HepG2 (cell line): Measurements from ENCODE around the gene FUZ. TPM values are rescaled to one million over a fixed set of nuclear protein-coding genes. Genes with fewer than 3 reads are reported as not detected.

Experiments
- GFI1 ChIP-seq: sonication (generic); formaldehyde crosslinking; IDR thresholded peaks from 2 replicates; pipeline ENCODE4 v1.5.0; 2020; ENCODE audit warnings: missing genetic modification reagents, mild to moderate bottlenecking, borderline replicate concordance
- NFIB ChIP-seq: sonication (generic); formaldehyde crosslinking; IDR thresholded peaks from 2 replicates; pipeline ENCODE4 v1.9.0; 2021; ENCODE audit warnings: missing genetic modification reagents, mild to moderate bottlenecking, borderline replicate concordance
- POLR2AphosphoS5 ChIP-seq: IDR thresholded peaks from 2 replicates; pipeline ENCODE4 v1.6.1; 2012; ENCODE audit warnings: low read depth, low read length
- POLR2G ChIP-seq: fragments of 200-400 bp; formaldehyde crosslinking; IDR thresholded peaks from 2 replicates; pipeline ENCODE4 v1.6.1; 2018; ENCODE audit warnings: mild to moderate bottlenecking, low read depth, low read length, moderate library complexity
- RAD51 ChIP-seq: fragments of 450-650 bp; IDR thresholded peaks from 2 replicates; pipeline ENCODE4 v1.6.1; 2016; ENCODE audit warnings: borderline replicate concordance
- RBM22 ChIP-seq: fragments of 200-400 bp; formaldehyde crosslinking; optimal IDR thresholded peaks from 2 replicates; pipeline ENCODE3; 2017; ENCODE audit warnings: mild to moderate bottlenecking, low read length, moderate library complexity
- ZNF251 ChIP-seq: sonication (generic); formaldehyde crosslinking; IDR thresholded peaks from 2 replicates; pipeline ENCODE4 v1.9.0; 2021; ENCODE audit warnings: mild to moderate bottlenecking, missing genetic modification reagents
- ZNF281 ChIP-seq: sonication (generic); formaldehyde crosslinking; IDR thresholded peaks from 2 replicates; pipeline ENCODE4 v1.4.0; 2020; ENCODE audit warnings: missing genetic modification reagents, borderline replicate concordance
- ZNF496 ChIP-seq: sonication (generic); formaldehyde crosslinking; IDR thresholded peaks from 2 replicates; pipeline ENCODE4 v1.8.1; 2023; ENCODE audit warnings: mild to moderate bottlenecking, moderate library complexity, missing genetic modification reagents; ENCODE audit not compliant: insufficient replicate concordance
- ZNF597 ChIP-seq: sonication (generic); formaldehyde crosslinking; IDR thresholded peaks from 2 replicates; pipeline ENCODE4 v1.5.0; 2020; ENCODE audit warnings: missing genetic modification reagents
- ZNF644 ChIP-seq: IDR thresholded peaks from 2 replicates; pipeline ENCODE4 v1.6.1; 2016; ENCODE audit warnings: low read depth
- ZNF713 ChIP-seq: sonication (generic); formaldehyde crosslinking; IDR thresholded peaks from 2 replicates; pipeline ENCODE4 v1.4.0; 2020; ENCODE audit warnings: mild to moderate bottlenecking, missing genetic modification reagents
- ZNF737 ChIP-seq: sonication (generic); formaldehyde crosslinking; IDR thresholded peaks from 2 replicates; pipeline ENCODE4 v1.5.0; 2020; ENCODE audit warnings: missing genetic modification reagents, mild to moderate bottlenecking, borderline replicate concordance
- ZNF749 ChIP-seq: sonication (generic); formaldehyde crosslinking; IDR thresholded peaks from 2 replicates; pipeline ENCODE4 v1.8.0; 2022; ENCODE audit warnings: mild to moderate bottlenecking, missing genetic modification reagents, moderate library complexity, borderline replicate concordance
- ZNF772 ChIP-seq: sonication (generic); formaldehyde crosslinking; IDR thresholded peaks from 2 replicates; pipeline ENCODE4 v1.5.0; 2020; ENCODE audit warnings: mild to moderate bottlenecking, missing genetic modification reagents
- ZNF775 ChIP-seq: sonication (generic); formaldehyde crosslinking; IDR thresholded peaks from 2 replicates; pipeline ENCODE4 v1.4.0; 2020; ENCODE audit warnings: missing genetic modification reagents, mild to moderate bottlenecking, moderate library complexity, borderline replicate concordance
- polyA plus RNA-seq, 8 experiments: library from polyadenylated mRNA; depleted of rRNA in 3 of 8; stranded (reverse) in 7 of 8; unstranded in 1 of 8; fragments of >200 nt; fragmentation: Illumina TruSeq in 4 of 8; extraction: Trizol in 4 of 8; gene quantifications; 2 replicates each; pipeline versions ENCODE4 v1.2.1 to v1.2.3, GENCODE V29; 2011 to 2016; ENCODE audit warnings: low read depth in 4 of 8, missing spikeins in 1 of 8, mixed read lengths in 1 of 8; ENCODE audit not compliant: insufficient read depth in 1 of 8
- total RNA-seq, 5 experiments: library from RNA; depleted of rRNA; stranded (reverse); fragments of >200 nt; fragmentation: Illumina TruSeq; extraction: Trizol; gene quantifications; 2 replicates each; pipeline ENCODE4 v1.2.3, GENCODE V29; 2016; ENCODE audit warnings: low read depth in 1 of 5
- TF ChIP-seq, protein P1 (sequence below): sonication (generic); formaldehyde crosslinking; IDR thresholded peaks from 2 replicates; pipeline ENCODE4 v1.4.0; 2020; ENCODE audit warnings: missing genetic modification reagents, mild to moderate bottlenecking, borderline replicate concordance
- TF ChIP-seq, protein P2 (sequence below): sonication (generic); formaldehyde crosslinking; IDR thresholded peaks from 2 replicates; pipeline ENCODE4 v1.4.0; 2020; ENCODE audit warnings: missing genetic modification reagents
- TF ChIP-seq, protein P3 (sequence below): sonication (generic); formaldehyde crosslinking; IDR thresholded peaks from 2 replicates; pipeline ENCODE4 v1.8.0; 2023; ENCODE audit warnings: mild to moderate bottlenecking, missing genetic modification reagents

FUZ gene
- total and polyA plus RNA-seq, 2 of the 13 experiments (the other 11 are each of a cell fraction or from before 2014, with no cell fraction given), result 0.08 TPM; not detected in 1

GRCh38 chr19:49858088-49858985, 45.2 kb upstream of the FUZ start (continued):
- no peak for TF ChIP-seq ZNF597 (CRISPR knock-in tag)
- no peak for TF ChIP-seq GFI1 (CRISPR knock-in tag)
- no peak for TF ChIP-seq ZNF496
- no peak for TF ChIP-seq ZNF713 (CRISPR knock-in tag)
- TF ChIP-seq, protein P1, sequence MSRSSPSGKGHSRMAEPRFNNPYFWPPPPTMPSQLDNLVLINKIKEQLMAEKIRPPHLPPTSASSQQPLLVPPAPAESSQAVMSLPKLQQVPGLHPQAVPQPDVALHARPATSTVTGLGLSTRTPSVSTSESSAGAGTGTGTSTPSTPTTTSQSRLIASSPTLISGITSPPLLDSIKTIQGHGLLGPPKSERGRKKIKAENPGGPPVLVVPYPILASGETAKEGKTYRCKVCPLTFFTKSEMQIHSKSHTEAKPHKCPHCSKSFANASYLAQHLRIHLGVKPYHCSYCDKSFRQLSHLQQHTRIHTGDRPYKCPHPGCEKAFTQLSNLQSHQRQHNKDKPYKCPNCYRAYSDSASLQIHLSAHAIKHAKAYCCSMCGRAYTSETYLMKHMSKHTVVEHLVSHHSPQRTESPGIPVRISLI (CRISPR knock-in tag), result no peak
- no peak for TF ChIP-seq ZNF749
- TF ChIP-seq ZNF281 (CRISPR knock-in tag), result no peak
- TF ChIP-seq, protein P2, sequence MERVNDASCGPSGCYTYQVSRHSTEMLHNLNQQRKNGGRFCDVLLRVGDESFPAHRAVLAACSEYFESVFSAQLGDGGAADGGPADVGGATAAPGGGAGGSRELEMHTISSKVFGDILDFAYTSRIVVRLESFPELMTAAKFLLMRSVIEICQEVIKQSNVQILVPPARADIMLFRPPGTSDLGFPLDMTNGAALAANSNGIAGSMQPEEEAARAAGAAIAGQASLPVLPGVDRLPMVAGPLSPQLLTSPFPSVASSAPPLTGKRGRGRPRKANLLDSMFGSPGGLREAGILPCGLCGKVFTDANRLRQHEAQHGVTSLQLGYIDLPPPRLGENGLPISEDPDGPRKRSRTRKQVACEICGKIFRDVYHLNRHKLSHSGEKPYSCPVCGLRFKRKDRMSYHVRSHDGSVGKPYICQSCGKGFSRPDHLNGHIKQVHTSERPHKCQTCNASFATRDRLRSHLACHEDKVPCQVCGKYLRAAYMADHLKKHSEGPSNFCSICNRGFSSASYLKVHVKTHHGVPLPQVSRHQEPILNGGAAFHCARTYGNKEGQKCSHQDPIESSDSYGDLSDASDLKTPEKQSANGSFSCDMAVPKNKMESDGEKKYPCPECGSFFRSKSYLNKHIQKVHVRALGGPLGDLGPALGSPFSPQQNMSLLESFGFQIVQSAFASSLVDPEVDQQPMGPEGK, result no peak
- TF ChIP-seq ZNF251 (CRISPR knock-in tag), result no peak
- no peak for TF ChIP-seq RAD51
- no peak for TF ChIP-seq ZNF737
- no peak for TF ChIP-seq ZNF772 (CRISPR knock-in tag)
- TF ChIP-seq, protein P3, sequence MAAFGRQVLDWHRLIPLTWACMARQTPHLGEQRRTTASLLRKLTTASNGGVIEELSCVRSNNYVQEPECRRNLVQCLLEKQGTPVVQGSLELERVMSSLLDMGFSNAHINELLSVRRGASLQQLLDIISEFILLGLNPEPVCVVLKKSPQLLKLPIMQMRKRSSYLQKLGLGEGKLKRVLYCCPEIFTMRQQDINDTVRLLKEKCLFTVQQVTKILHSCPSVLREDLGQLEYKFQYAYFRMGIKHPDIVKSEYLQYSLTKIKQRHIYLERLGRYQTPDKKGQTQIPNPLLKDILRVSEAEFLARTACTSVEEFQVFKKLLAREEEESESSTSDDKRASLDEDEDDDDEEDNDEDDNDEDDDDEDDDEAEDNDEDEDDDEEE (CRISPR knock-in tag), result no peak
- peak; percentile 16; the same call in 1 of the 2 replicates for TF ChIP-seq POLR2G
- no peak for TF ChIP-seq RBM22
- TF ChIP-seq ZNF644 (CRISPR knock-in tag), result no peak
- no peak for TF ChIP-seq NFIB (CRISPR knock-in tag)
- TF ChIP-seq ZNF775 (CRISPR knock-in tag), result no peak
- peak; percentile 13 for TF ChIP-seq POLR2AphosphoS5
